ENCODE results near the gene BRICD5.
"Not testable (repeated sequence)": the region's sequence is repeated elsewhere in the genome, so short reads cannot be mapped to it uniquely, and the experiment has no call there.

Gene BRICD5

DNA sequence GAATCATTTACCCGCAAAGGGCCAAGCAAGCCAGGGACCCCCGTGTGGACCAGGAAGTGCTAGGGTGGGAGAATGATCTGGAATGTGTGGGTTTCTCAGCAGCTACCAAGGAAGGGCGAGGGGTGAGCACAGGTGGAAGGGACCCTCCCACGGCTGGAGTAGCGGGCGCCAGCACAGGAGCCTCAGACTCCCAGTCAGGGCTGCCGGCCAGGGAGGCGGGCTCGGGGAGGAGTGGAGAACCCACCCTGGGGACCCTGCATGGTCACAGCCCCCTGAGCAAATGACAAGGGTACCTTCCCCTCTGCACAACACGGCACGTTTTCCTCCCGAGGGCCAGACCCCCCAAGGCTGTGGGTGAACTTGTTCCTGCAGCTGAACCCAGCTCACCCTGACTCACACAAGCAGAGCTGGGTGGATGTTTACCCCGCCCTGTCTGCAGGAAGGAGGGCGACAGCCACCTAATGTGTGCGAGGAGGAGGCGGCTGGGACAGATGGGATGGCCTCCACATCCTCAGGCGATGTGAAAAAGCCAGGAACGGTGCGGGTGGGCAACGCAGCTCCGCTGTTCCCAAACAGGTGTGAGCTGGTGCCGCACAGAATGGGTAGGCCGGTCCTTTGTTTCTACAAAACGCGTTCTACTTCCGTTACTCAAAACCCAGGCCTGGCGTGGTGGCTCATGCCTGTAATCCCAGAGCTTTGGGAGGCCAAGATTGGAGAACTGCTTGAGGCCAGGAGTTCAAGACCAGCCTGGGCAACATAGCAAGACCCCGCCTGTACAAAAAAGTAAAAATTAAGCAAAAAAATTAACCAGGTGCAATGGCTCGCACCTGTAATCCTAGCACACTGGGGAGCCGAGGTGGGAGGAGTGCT lies 34.5 kb upstream of the BRICD5 start:
- no peak overlapping the region for H3K27ac ChIP-seq (ENCODE audit: low read length)
- H3K27me3 ChIP-seq (ENCODE audit: control insufficient read depth in 1 of 2, insufficient read depth in 2 of 2, low read length in 2 of 2), result no peaks in the 10 kb centered on the region
- no peak overlapping the region for H3K9ac ChIP-seq (ENCODE audit: low read length in 2 of 2)
- peaks cover 23 to 30% of the 10 kb centered on the region in 2 donors for H3K36me3 ChIP-seq (ENCODE audit: control insufficient read depth in 2 of 2, insufficient read depth in 2 of 2, low read length in 2 of 2)
- H3K4me3 ChIP-seq (ENCODE audit: low read length in 2 of 2), result no peak overlapping the region
- no peaks in the 10 kb centered on the region for H3K9me3 ChIP-seq (ENCODE audit: control insufficient read depth in 2 of 2, low read length in 2 of 2)
- peaks cover 1% of the 10 kb centered on the region for H3K4me1 ChIP-seq (ENCODE audit: control insufficient read depth, insufficient read depth, low read length)

DNA sequence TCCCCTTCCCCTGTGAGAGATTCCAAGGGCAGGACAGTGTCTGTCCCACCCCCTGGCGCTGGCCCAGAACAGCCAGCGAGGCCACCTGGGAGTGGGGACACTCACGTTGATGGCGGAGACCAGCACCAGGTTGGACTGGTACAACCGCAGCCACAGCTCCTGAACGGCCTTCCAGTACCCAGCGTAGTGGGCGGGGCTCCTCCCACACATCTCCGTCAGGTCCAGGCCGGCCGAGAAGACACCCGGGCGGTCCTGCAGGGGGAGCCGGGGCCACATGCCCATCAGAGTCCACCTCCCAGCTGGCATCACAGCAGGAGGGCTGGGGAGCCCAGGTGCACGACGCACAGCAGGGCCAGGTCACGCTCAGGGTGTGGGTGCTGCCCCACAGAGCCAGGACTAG lies 33.6 kb upstream of the BRICD5 start:
- no peaks in the 10 kb centered on the region for H3K27me3 ChIP-seq (ENCODE audit: control insufficient read depth in 1 of 2, insufficient read depth in 2 of 2, low read length in 2 of 2)
- H3K9ac ChIP-seq (ENCODE audit: low read length in 2 of 2), result no peak overlapping the region
- no peak overlapping the region for H3K27ac ChIP-seq (ENCODE audit: low read length)
- no peaks in the 10 kb centered on the region for H3K4me1 ChIP-seq (ENCODE audit: control insufficient read depth, insufficient read depth, low read length)
- H3K4me3 ChIP-seq (ENCODE audit: low read length in 2 of 2), result no peak overlapping the region
- no peaks in the 10 kb centered on the region for H3K9me3 ChIP-seq (ENCODE audit: control insufficient read depth in 2 of 2, low read length in 2 of 2)
- H3K36me3 ChIP-seq (ENCODE audit: control insufficient read depth in 2 of 2, insufficient read depth in 2 of 2, low read length in 2 of 2), result peaks cover 23 to 30% of the 10 kb centered on the region in 2 donors

DNA sequence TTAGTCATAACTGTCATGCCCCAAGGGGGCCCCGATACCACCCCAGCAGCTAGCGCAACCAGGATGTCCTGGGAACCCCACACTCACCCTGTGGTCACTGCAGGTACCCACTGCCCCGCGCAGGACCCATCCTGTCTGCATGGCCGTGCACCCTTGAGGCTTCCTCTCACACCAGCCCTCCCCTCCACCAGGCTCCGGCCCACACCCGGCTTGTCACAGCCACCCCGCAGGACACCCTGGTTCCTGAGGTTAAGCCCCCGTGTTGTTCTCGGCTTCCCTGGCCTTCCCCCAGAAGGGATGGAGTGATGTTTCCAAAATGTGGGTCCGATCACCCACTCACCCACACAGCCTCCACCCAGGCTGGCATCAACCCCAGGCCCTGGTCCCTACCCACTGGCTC lies 33.1 kb upstream of the BRICD5 start:
- no peak overlapping the region for H3K27ac ChIP-seq (ENCODE audit: low read length)
- H3K4me1 ChIP-seq (ENCODE audit: control insufficient read depth, insufficient read depth, low read length), result no peaks in the 10 kb centered on the region
- no peaks in the 10 kb centered on the region for H3K9me3 ChIP-seq (ENCODE audit: control insufficient read depth in 2 of 2, low read length in 2 of 2)
- H3K36me3 ChIP-seq (ENCODE audit: control insufficient read depth in 2 of 2, insufficient read depth in 2 of 2, low read length in 2 of 2), result peaks cover 23 to 30% of the 10 kb centered on the region in 2 donors
- H3K4me3 ChIP-seq (ENCODE audit: low read length in 2 of 2), result no peak overlapping the region
- no peaks in the 10 kb centered on the region for H3K27me3 ChIP-seq (ENCODE audit: control insufficient read depth in 1 of 2, insufficient read depth in 2 of 2, low read length in 2 of 2)
- no peak overlapping the region for H3K9ac ChIP-seq (ENCODE audit: low read length in 2 of 2)

- Histone ChIP-seq H3K36me3 (ENCODE audit: control insufficient read depth in 2 of 2, insufficient read depth in 2 of 2, low read length in 2 of 2) (peaks cover 23 to 30% of the 10 kb centered on the region in 2 donors), H3K27ac (ENCODE audit: low read length) (no peak overlapping the region), H3K9me3 (ENCODE audit: control insufficient read depth in 2 of 2, low read length in 2 of 2) (no peaks in the 10 kb centered on the region), H3K9ac (ENCODE audit: low read length in 2 of 2) (no peak overlapping the region), H3K4me1 (ENCODE audit: control insufficient read depth, insufficient read depth, low read length) (peaks cover 1% of the 10 kb centered on the region), H3K27me3 (ENCODE audit: control insufficient read depth in 1 of 2, insufficient read depth in 2 of 2, low read length in 2 of 2) (no peaks in the 10 kb centered on the region), H3K4me3 (ENCODE audit: low read length in 2 of 2) (no peak overlapping the region)
These were observed 32.4 kb upstream of the BRICD5 start for GRCh38 chr16:2243031-2243528.

DNA sequence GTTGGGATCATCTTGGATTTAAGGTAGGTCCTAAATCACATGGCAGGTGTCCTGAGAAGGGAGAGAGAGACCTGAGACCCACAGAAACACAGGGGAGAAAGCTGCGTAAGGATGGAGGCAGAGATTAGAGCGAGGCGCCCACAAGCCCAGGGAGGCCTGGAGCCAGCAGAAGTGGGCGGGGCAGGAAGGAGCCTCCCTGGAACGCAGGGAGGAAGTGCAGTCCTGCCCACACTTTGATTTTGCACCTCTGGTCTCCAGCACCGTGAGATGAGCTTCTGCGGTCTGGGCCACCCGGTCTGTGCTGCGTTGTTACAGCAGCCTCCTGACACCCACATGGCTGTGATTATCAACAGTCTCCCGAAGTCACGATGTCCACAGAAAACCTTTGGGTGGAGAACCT lies 31.9 kb upstream of the BRICD5 start:
- H3K9ac ChIP-seq (ENCODE audit: low read length in 2 of 2), result no peak overlapping the region
- no peaks in the 10 kb centered on the region for H3K9me3 ChIP-seq (ENCODE audit: control insufficient read depth in 2 of 2, low read length in 2 of 2)
- H3K27me3 ChIP-seq (ENCODE audit: control insufficient read depth in 1 of 2, insufficient read depth in 2 of 2, low read length in 2 of 2), result peaks cover 3% of the 10 kb centered on the region in 2 donors
- H3K36me3 ChIP-seq (ENCODE audit: control insufficient read depth in 2 of 2, insufficient read depth in 2 of 2, low read length in 2 of 2), result peaks cover 23 to 30% of the 10 kb centered on the region in 2 donors
- no peak overlapping the region for H3K27ac ChIP-seq (ENCODE audit: low read length)
- no peak overlapping the region for H3K4me3 ChIP-seq (ENCODE audit: low read length in 2 of 2)
- H3K4me1 ChIP-seq (ENCODE audit: control insufficient read depth, insufficient read depth, low read length), result peaks cover 6% of the 10 kb centered on the region

DNA sequence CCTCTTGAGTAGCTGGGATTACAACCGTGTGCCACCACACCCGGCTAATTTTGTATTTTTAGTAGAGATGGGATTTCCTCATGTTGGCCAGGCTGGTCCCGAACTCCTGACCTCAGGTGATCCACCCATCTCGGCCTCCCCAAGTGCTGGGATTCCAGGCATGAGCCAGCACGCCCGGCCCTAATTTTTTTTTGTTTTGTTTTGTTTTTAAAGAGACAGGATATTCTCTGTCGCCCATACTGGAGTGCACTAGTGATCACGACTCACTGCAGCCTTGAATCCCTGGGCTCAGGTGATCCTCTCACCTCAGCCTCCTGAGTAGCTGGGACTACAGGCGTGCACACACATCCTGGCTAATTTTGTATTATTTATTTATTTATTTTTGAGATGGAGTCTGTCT lies 29.7 kb upstream of the BRICD5 start:
- not testable (repeated sequence) for H3K9me3 ChIP-seq (ENCODE audit: control insufficient read depth in 2 of 2, low read length in 2 of 2); H3K4me3 ChIP-seq (ENCODE audit: low read length in 2 of 2); H3K27ac ChIP-seq (ENCODE audit: low read length); H3K9ac ChIP-seq (ENCODE audit: low read length in 2 of 2)
- H3K27me3 ChIP-seq (ENCODE audit: control insufficient read depth in 1 of 2, insufficient read depth in 2 of 2, low read length in 2 of 2), result peaks cover 12 to 25% of the 10 kb centered on the region in 2 donors
- H3K4me1 ChIP-seq (ENCODE audit: control insufficient read depth, insufficient read depth, low read length), result peaks cover 21% of the 10 kb centered on the region
- peaks cover 15 to 26% of the 10 kb centered on the region in 2 donors for H3K36me3 ChIP-seq (ENCODE audit: control insufficient read depth in 2 of 2, insufficient read depth in 2 of 2, low read length in 2 of 2)

DNA sequence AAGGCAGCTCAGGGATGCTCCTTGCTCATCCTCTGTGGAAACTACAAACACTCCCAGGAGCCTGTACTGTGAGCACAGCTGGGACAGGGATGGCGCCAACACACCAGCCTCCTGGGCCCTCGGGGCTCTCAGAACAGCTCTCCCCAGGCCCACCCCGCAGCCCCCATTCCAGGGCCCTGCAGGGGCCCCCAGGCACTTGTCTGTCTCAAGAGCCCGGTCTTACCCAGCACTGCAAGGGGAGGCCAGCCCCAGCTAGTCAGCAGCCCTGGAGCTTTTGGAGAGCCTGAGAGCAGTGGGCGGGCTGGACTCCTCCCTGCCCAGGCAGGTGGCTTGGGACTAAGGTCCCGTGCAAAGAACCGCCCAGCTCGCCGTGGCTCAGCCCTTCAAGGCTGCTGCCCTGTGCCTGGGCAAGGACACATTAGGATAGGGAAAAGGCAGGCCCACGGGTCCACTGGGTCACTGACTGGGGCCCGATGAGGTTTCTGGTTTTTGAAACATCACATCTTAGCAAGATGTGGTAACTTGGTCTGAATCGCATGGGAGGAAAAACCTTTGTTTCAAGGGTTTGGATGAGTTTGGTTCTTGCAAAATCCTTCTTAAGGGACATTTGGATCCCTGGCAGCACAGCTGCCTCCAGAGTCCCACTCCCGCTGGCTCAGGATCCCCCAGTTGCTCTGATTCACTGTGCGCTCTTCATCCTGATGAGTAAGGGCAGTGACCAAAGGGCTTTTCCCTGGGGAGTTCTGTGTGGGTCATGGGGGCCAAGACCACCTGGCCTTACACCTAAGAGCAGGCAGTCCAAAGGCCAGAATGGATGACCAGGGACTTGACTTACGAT lies 28.4 kb upstream of the BRICD5 start:
- H3K4me3 ChIP-seq (ENCODE audit: low read length in 2 of 2), result no peak overlapping the region
- no peak overlapping the region for H3K27ac ChIP-seq (ENCODE audit: low read length)
- no peaks in the 10 kb centered on the region for H3K9me3 ChIP-seq (ENCODE audit: control insufficient read depth in 2 of 2, low read length in 2 of 2)
- peaks cover 22 to 29% of the 10 kb centered on the region in 2 donors for H3K36me3 ChIP-seq (ENCODE audit: control insufficient read depth in 2 of 2, insufficient read depth in 2 of 2, low read length in 2 of 2)
- peaks cover 21% of the 10 kb centered on the region for H3K4me1 ChIP-seq (ENCODE audit: control insufficient read depth, insufficient read depth, low read length)
- no peak overlapping the region for H3K9ac ChIP-seq (ENCODE audit: low read length in 2 of 2)
- peaks cover 14 to 31% of the 10 kb centered on the region in 2 donors for H3K27me3 ChIP-seq (ENCODE audit: control insufficient read depth in 1 of 2, insufficient read depth in 2 of 2, low read length in 2 of 2)

DNA sequence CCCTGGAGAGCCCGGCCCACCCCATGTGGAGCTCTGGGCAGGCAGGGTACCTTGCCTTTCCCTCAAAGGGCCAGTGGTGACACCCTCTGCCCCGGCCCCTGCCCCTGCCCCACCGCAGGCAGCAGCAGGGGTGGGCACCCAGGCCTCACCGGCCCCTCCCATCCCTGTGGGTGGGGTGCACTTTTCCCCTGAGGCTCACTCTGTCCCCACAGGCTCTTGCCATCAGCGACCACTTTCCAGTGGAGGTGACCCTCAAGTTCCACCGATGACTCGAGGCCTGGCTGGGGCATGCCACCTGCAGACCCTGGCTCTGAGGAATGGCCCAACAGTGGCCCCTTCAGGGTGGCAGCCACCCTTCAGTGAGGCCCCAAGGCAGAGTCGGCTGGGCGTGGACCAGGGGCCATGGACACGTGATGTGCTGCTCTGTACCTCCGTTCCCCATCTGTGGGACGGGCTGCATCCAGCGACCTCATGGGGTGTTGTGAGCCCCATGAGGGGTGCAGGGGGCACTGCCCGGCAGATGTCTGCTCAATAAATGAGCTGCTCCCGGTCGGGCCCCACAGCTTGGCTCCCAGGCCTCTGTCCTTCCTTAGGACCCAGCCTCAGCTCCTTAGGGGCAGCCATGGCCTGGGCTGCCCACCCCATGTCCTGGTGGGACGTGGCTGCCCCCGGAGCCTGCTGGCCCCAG lies 27.6 kb upstream of the BRICD5 start:
- no peak overlapping the region for H3K27ac ChIP-seq (ENCODE audit: low read length)

GRCh38 chr16:2237493-2238149 lies 27.0 kb upstream of the BRICD5 start:
- H3K9me3 ChIP-seq (ENCODE audit: control insufficient read depth in 2 of 2, low read length in 2 of 2), result no peaks in the 10 kb centered on the region
- H3K36me3 ChIP-seq (ENCODE audit: control insufficient read depth in 2 of 2, insufficient read depth in 2 of 2, low read length in 2 of 2), result peaks cover 28 to 32% of the 10 kb centered on the region in 2 donors
- no peak overlapping the region for H3K27ac ChIP-seq (ENCODE audit: low read length)
- H3K4me3 ChIP-seq (ENCODE audit: low read length in 2 of 2), result no peak overlapping the region
- H3K4me1 ChIP-seq (ENCODE audit: control insufficient read depth, insufficient read depth, low read length), result peaks cover 21% of the 10 kb centered on the region
- H3K27me3 ChIP-seq (ENCODE audit: control insufficient read depth in 1 of 2, insufficient read depth in 2 of 2, low read length in 2 of 2), result peaks cover 20 to 31% of the 10 kb centered on the region in 2 donors
- no peak overlapping the region for H3K9ac ChIP-seq (ENCODE audit: low read length in 2 of 2)

More for the DNA sequence above, 27.6 kb upstream of the BRICD5 start:
- Histone ChIP-seq H3K9me3 (ENCODE audit: control insufficient read depth in 2 of 2, low read length in 2 of 2) (no peaks in the 10 kb centered on the region), H3K36me3 (ENCODE audit: control insufficient read depth in 2 of 2, insufficient read depth in 2 of 2, low read length in 2 of 2) (peaks cover 23 to 29% of the 10 kb centered on the region in 2 donors), H3K9ac (ENCODE audit: low read length in 2 of 2) (no peak overlapping the region), H3K4me1 (ENCODE audit: control insufficient read depth, insufficient read depth, low read length) (peaks cover 21% of the 10 kb centered on the region), H3K27me3 (ENCODE audit: control insufficient read depth in 1 of 2, insufficient read depth in 2 of 2, low read length in 2 of 2) (peaks cover 16 to 31% of the 10 kb centered on the region in 2 donors), H3K4me3 (ENCODE audit: low read length in 2 of 2) (no peak overlapping the region)

DNA sequence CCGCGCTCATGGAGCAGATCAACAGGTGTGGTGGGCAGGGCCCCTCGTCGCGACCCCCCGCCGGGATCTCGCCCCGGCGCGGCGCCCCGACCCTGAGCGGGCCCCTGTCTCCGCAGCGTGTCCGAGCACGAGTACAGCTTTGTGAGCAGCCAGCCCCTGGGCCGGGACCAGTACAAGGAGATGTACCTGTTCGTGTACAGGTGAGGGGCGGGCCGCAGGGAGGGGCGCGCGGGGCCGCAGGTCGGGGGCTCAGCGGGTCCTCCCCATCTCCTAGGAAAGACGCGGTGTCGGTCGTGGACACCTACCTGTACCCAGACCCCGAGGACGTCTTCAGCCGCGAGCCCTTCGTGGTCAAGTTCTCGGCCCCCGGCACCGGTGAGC lies 26.4 kb upstream of the BRICD5 start:
- no peaks in the 10 kb centered on the region for H3K9me3 ChIP-seq (ENCODE audit: control insufficient read depth in 2 of 2, low read length in 2 of 2)
- no peak overlapping the region for H3K27ac ChIP-seq (ENCODE audit: low read length)
- no peak overlapping the region for H3K9ac ChIP-seq (ENCODE audit: low read length in 2 of 2)
- H3K36me3 ChIP-seq (ENCODE audit: control insufficient read depth in 2 of 2, insufficient read depth in 2 of 2, low read length in 2 of 2), result peaks cover 27 to 30% of the 10 kb centered on the region in 2 donors
- H3K4me1 ChIP-seq (ENCODE audit: control insufficient read depth, insufficient read depth, low read length), result peaks cover 21% of the 10 kb centered on the region
- peaks cover 20 to 31% of the 10 kb centered on the region in 2 donors for H3K27me3 ChIP-seq (ENCODE audit: control insufficient read depth in 1 of 2, insufficient read depth in 2 of 2, low read length in 2 of 2)
- peak overlapping the region in 1 of 2 donors; percentile 35 for H3K4me3 ChIP-seq (ENCODE audit: low read length in 2 of 2)

All from stomach smooth muscle (tissue), 2 donors.